ENCODE data around the gene YPEL1. TPM values are rescaled to one million over a fixed set of nuclear protein-coding genes. Genes with fewer than 3 reads are reported as not detected.

The YPEL1 gene
- total RNA-seq, 4 donors from 2014 or later = 0.53 to 8.5 (median 3.0) TPM

- Histone ChIP-seq H3K4me1 (peaks cover 0 to 14% (median 4%) of the 10 kb centered on the region in 3 donors), H3K27ac (peak overlapping the region in 3 of 4 donors; percentile 5 to 54 (median 43)), H3K36me3 (peaks cover 24 to 81% (median 27%) of the 10 kb centered on the region in 3 donors), H3K9me3 (no peaks in the 10 kb centered on the region), H3K27me3 (no peaks in the 10 kb centered on the region), H3K4me3 (no peak overlapping the region)
- TF ChIP-seq CTCF (IDR thresholded peaks at IDR 0.05) (no peak), POLR2A (IDR thresholded peaks at IDR 0.05) (no peak)
- no peak for DNase-seq
- intact Hi-C loops (cut with DNase I) = no loop called here
Observed at GRCh38 chr22:21697880-21698279, 37.7 kb downstream of the YPEL1 start.

GRCh38 chr22:21697021-21697771 lies 38.4 kb downstream of the YPEL1 start:
- H3K4me3 ChIP-seq = no peak overlapping the region
- H3K27ac ChIP-seq = peak overlapping the region in 3 of 4 donors; percentile 5 to 54 (median 43)
- WGBS, 2 donors = 93 to 97% methylated on average over 5 to 11 of the region's 16 CpGs
- H3K9me3 ChIP-seq = no peaks in the 10 kb centered on the region
- intact Hi-C loops (cut with DNase I) = no loop called here
- peaks cover 0 to 14% (median 4%) of the 10 kb centered on the region in 3 donors for H3K4me1 ChIP-seq
- no peak for DNase-seq
- H3K36me3 ChIP-seq = peaks cover 24 to 86% (median 27%) of the 10 kb centered on the region in 3 donors
- no peaks in the 10 kb centered on the region for H3K27me3 ChIP-seq
- TF ChIP-seq POLR2A (IDR thresholded peaks at IDR 0.05) (no peak), CTCF (IDR thresholded peaks at IDR 0.05) (no peak)

DNA sequence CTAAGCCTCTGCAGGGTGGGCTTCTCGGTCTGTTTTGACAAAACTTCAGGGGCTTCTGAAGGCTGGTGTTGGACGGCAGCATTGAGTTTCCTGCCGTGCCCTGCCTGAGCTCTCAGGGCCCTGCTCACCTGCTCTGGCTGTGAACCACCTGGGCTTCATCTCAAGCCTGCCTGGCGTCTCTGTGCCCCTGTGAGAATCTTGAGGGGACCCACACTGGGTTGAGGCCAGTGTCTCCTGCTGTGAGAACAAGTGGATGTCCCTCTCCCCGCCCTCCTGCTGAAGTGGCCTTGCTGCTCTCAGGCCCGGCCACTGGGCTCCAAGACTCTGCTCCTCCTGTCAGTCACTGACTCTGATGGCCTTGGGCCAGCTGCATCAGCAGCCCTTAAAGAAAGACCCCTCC lies 39.5 kb downstream of the YPEL1 start:
- no peak for DNase-seq
- Histone ChIP-seq H3K27me3 (no peaks in the 10 kb centered on the region), H3K9me3 (no peaks in the 10 kb centered on the region), H3K36me3 (peaks cover 24 to 88% (median 35%) of the 10 kb centered on the region in 3 donors), H3K4me3 (no peak overlapping the region), H3K27ac (no peak overlapping the region), H3K4me1 (peaks cover 0 to 14% (median 4%) of the 10 kb centered on the region in 3 donors)
- TF ChIP-seq CTCF (IDR thresholded peaks at IDR 0.05) = no peak
- no peak for TF ChIP-seq POLR2A (IDR thresholded peaks at IDR 0.05)
- 86 to 92% methylated on average over 5 to 6 of the region's 6 CpGs for WGBS, 2 donors
- intact Hi-C loops (cut with DNase I) = no loop called here

DNA sequence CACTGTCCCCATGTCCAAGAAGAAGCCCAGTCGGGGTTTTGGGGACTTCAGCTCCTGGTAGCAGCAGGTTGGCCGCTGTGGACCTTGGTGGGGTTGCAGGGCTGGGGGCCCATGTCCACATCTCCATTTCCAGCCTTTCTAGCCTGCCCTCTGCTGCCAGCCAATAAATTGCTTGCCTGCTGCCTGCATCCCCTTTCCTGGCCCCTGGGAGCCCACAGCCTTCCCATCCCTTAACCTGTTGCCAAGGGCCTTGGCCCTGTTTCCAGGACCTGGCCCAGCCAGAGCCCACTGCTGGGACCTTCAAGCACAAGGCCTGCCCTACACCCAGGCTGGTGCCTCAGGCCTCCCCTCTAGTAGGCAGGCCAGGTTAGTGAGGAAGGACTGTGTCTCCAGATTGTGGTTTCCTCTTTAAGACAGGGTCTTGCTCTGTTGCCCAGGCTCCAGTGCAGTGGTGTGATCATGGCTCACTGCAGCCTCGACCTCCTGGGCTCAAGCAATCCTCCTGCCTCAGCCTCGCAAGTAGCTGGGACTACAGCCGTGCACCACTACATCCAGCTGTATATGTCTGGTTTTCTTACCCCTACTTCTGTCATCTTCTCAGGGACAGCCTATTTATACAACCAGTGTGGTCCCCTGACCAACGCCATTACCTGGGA lies 40.0 kb downstream of the YPEL1 start:
- no peak overlapping the region for H3K4me3 ChIP-seq
- DNase-seq = no peak
- no peaks in the 10 kb centered on the region for H3K27me3 ChIP-seq
- TF ChIP-seq CTCF (IDR thresholded peaks at IDR 0.05) = no peak
- no peak for TF ChIP-seq POLR2A (IDR thresholded peaks at IDR 0.05)
- H3K27ac ChIP-seq = no peak overlapping the region
- intact Hi-C loops (cut with DNase I) = no loop called here
- H3K9me3 ChIP-seq = no peaks in the 10 kb centered on the region
- H3K36me3 ChIP-seq = peaks cover 24 to 94% (median 36%) of the 10 kb centered on the region in 3 donors
- WGBS, 2 donors = 60 to 73% methylated on average over 4 of the region's 6 CpGs
- H3K4me1 ChIP-seq = peaks cover 0 to 14% (median 4%) of the 10 kb centered on the region in 3 donors

DNA sequence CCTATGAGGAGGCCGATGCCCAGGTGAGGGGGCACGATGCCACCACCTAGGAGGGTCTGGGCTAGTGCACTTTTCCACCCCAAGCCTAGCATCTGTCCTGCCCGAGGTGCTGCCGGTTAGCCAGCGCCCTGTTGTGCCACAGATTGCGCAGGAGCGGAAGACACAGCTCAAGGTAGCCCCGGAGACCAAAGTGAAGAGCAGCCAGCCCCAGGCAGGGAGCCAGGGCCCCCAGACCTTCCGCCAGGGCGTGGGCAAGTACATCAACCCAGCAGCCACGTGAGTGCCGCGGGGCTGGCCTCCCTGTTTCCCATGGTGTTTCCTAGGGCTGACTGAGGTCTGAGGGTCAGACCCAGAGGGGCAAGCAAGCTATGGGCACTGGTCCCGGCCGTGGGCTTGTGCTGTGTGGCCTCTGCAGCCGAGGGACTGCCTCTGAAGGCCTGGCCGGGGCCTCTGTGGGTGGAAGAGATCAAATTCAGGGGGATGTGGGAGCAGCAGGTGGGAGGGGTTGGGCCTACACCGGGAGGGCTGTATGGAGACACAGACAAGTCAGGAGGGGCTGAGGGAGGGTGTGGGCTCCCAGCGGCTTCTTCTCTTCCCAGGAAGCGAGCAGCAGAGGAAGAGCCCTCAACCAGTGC lies 40.7 kb downstream of the YPEL1 start:
- intact Hi-C loops (cut with DNase I) = no loop called here
- 0 to 87% methylated on average over 1 to 3 of the region's 20 CpGs for WGBS, 2 donors
- Histone ChIP-seq H3K4me1 (peaks cover 0 to 14% (median 4%) of the 10 kb centered on the region in 3 donors), H3K27me3 (no peaks in the 10 kb centered on the region), H3K4me3 (no peak overlapping the region), H3K9me3 (no peaks in the 10 kb centered on the region), H3K36me3 (peaks cover 24 to 99% (median 36%) of the 10 kb centered on the region in 3 donors), H3K27ac (no peak overlapping the region)
- DNase-seq = no peak
- no peak for TF ChIP-seq CTCF (IDR thresholded peaks at IDR 0.05)

Data from esophagus squamous epithelium (tissue), 5 donors.